Brain microvascular endothelial cell (primary cell): ENCODE measurements around the gene FAM120B.

Experiments used
- DNase-seq: peaks from one replicate; pipeline ENCODE4 v3.0.0-alpha.2; 2020
- H3K27ac ChIP-seq: fragments of 250-450 bp; sonication (Bioruptor Pico); 2 replicates; pipeline ENCODE4 v1.5.1; 2020; ENCODE audit warnings: mild to moderate bottlenecking, moderate library complexity
- H3K27me3 ChIP-seq: fragments of 250-450 bp; sonication (Bioruptor Pico); replicated peaks from 2 replicates; pipeline ENCODE4 v1.5.1; 2020; ENCODE audit warnings: mild to moderate bottlenecking
- H3K36me3 ChIP-seq: fragments of 250-450 bp; sonication (Bioruptor Pico); replicated peaks from 2 replicates; pipeline ENCODE4 v1.5.1; 2020; ENCODE audit warnings: mild to moderate bottlenecking
- H3K4me3 ChIP-seq: 2 replicates; pipeline ENCODE4 v1.5.1; 2011; ENCODE audit warnings: low read depth, mild to moderate bottlenecking, control low read depth, low read length, moderate library complexity
- CTCF ChIP-seq: IDR thresholded peaks from 2 replicates; pipeline ENCODE4 v1.5.1; 2011; ENCODE audit warnings: low read depth, mild to moderate bottlenecking, moderate library complexity, low read length, control low read depth, inconsistent platforms; ENCODE audit errors: missing control alignments
- in situ Hi-C: cut with HindIII; loops from 2 replicates; pipeline ENCODE4 v1.10.0; 2017; ENCODE audit warnings: low sequenced_read_pairs, low pct_ligation_motif_present

The FAM120B gene

GRCh38 chr6:170294298-170294730 lies 12.2 kb upstream of the FAM120B start:
- H3K36me3 ChIP-seq, result no peaks in the 10 kb centered on the region
- H3K4me3 ChIP-seq, result no peak overlapping the region
- no peak for TF ChIP-seq CTCF
- peaks cover 76% of the 10 kb centered on the region for H3K27me3 ChIP-seq
- DNase-seq, result no peak
- in situ Hi-C loops, result no loop called here
- H3K27ac ChIP-seq, result no peak overlapping the region

- H3K36me3 ChIP-seq, result no peaks in the 10 kb centered on the region
- H3K27me3 ChIP-seq, result peaks cover 71% of the 10 kb centered on the region
- TF ChIP-seq CTCF, result no peak
- in situ Hi-C loops, result no loop called here
- peak overlapping the region; percentile 40 for H3K4me3 ChIP-seq
- no peak overlapping the region for H3K27ac ChIP-seq
- DNase-seq, result no peak
These were observed 11.6 kb upstream of the FAM120B start for GRCh38 chr6:170294813-170295509.

GRCh38 chr6:170295510-170296422 lies 10.8 kb upstream of the FAM120B start:
- H3K27ac ChIP-seq, result no peak overlapping the region
- peaks cover 65% of the 10 kb centered on the region for H3K27me3 ChIP-seq
- no peak for TF ChIP-seq CTCF
- in situ Hi-C loops, result no loop called here
- peak overlapping the region; percentile 40 for H3K4me3 ChIP-seq
- no peaks in the 10 kb centered on the region for H3K36me3 ChIP-seq
- no peak for DNase-seq

- in situ Hi-C loops, result no loop called here
- TF ChIP-seq CTCF, result no peak
- no peak overlapping the region for H3K27ac ChIP-seq
- H3K27me3 ChIP-seq, result peaks cover 61% of the 10 kb centered on the region
- H3K4me3 ChIP-seq, result no peak overlapping the region
- H3K36me3 ChIP-seq, result no peaks in the 10 kb centered on the region
- no peak for DNase-seq
These were observed 10.2 kb upstream of the FAM120B start for GRCh38 chr6:170296423-170296745.

- Histone ChIP-seq H3K27ac (no peak overlapping the region), H3K36me3 (no peaks in the 10 kb centered on the region), H3K27me3 (peaks cover 55% of the 10 kb centered on the region), H3K4me3 (no peak overlapping the region)
- TF ChIP-seq CTCF, result no peak
- no peak for DNase-seq
- in situ Hi-C loops, result no loop called here
These were observed 9.6 kb upstream of the FAM120B start for GRCh38 chr6:170296746-170297575.
